Parathyroid adenoma (tissue), 2 donors: Measurements from ENCODE around the gene PCSK1.

Experiments
- H2AFZ ChIP-seq: fragments of 300-600 bp; sonication (generic); one replicate; pipeline ENCODE4 v1.7.0; 2017; ENCODE audit warnings: antibody characterized with exemption, mild to moderate bottlenecking
- H3K27ac ChIP-seq: fragments of 300-600 bp; sonication (generic); one replicate; pipeline ENCODE4 v1.7.0; 2017
- H3K27me3 ChIP-seq: fragments of 300-600 bp; sonication (generic); one replicate; pipeline ENCODE4 v1.7.0; 2017; ENCODE audit warnings: low read length; ENCODE audit not compliant: control insufficient read depth, insufficient read depth
- H3K36me3 ChIP-seq: fragments of 300-600 bp; sonication (generic); one replicate; pipeline ENCODE4 v1.7.0; 2017; ENCODE audit warnings: low read length; ENCODE audit not compliant: control insufficient read depth, insufficient read depth
- H3K4me1 ChIP-seq: fragments of 300-600 bp; sonication (generic); one replicate; pipeline ENCODE4 v1.7.0; 2017; ENCODE audit warnings: control low read depth
- H3K4me2 ChIP-seq: fragments of 300-600 bp; sonication (generic); one replicate; pipeline ENCODE4 v1.7.0; 2017; ENCODE audit warnings: low read length
- H3K4me3 ChIP-seq: fragments of 300-600 bp; sonication (generic); one replicate; pipeline ENCODE4 v1.7.0; 2017; ENCODE audit warnings: low read depth, low read length
- H3K79me2 ChIP-seq: fragments of 300-600 bp; sonication (generic); one replicate; pipeline ENCODE4 v1.7.0; 2017; ENCODE audit warnings: control low read depth
- H3K9ac ChIP-seq: fragments of 300-600 bp; sonication (generic); one replicate; pipeline ENCODE4 v1.7.0; 2017; ENCODE audit warnings: mild to moderate bottlenecking
- H3K9me3 ChIP-seq: fragments of 300-600 bp; sonication (generic); one replicate; pipeline ENCODE4 v1.7.0; 2017; ENCODE audit warnings: low read length; ENCODE audit not compliant: control insufficient read depth
- TF ChIP-seq, protein P1 (sequence below): fragments of 300-600 bp; sonication (generic); IDR thresholded peaks from one replicate; pipeline ENCODE4 v1.7.0; 2017; ENCODE audit warnings: antibody characterized with exemption, mild to moderate bottlenecking
- donor health status: primary hyperparathyroidism.

Gene PCSK1

GRCh38 chr5:96459313-96460121 lies 26.5 kb upstream of the PCSK1 start:
- no peaks in the 10 kb centered on the region for H3K4me1 ChIP-seq
- H3K27ac ChIP-seq: no peak overlapping the region
- no peak overlapping the region for H3K4me3 ChIP-seq
- no peak overlapping the region for H3K9ac ChIP-seq
- no peaks in the 10 kb centered on the region for H3K9me3 ChIP-seq
- no peaks in the 10 kb centered on the region for H3K27me3 ChIP-seq
- H3K36me3 ChIP-seq: no peaks in the 10 kb centered on the region
- TF ChIP-seq, protein P1, sequence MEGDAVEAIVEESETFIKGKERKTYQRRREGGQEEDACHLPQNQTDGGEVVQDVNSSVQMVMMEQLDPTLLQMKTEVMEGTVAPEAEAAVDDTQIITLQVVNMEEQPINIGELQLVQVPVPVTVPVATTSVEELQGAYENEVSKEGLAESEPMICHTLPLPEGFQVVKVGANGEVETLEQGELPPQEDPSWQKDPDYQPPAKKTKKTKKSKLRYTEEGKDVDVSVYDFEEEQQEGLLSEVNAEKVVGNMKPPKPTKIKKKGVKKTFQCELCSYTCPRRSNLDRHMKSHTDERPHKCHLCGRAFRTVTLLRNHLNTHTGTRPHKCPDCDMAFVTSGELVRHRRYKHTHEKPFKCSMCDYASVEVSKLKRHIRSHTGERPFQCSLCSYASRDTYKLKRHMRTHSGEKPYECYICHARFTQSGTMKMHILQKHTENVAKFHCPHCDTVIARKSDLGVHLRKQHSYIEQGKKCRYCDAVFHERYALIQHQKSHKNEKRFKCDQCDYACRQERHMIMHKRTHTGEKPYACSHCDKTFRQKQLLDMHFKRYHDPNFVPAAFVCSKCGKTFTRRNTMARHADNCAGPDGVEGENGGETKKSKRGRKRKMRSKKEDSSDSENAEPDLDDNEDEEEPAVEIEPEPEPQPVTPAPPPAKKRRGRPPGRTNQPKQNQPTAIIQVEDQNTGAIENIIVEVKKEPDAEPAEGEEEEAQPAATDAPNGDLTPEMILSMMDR: no peak
- no peak overlapping the region for H3K4me2 ChIP-seq
- H2AFZ ChIP-seq: no peak overlapping the region
- no peaks in the 10 kb centered on the region for H3K79me2 ChIP-seq

DNA sequence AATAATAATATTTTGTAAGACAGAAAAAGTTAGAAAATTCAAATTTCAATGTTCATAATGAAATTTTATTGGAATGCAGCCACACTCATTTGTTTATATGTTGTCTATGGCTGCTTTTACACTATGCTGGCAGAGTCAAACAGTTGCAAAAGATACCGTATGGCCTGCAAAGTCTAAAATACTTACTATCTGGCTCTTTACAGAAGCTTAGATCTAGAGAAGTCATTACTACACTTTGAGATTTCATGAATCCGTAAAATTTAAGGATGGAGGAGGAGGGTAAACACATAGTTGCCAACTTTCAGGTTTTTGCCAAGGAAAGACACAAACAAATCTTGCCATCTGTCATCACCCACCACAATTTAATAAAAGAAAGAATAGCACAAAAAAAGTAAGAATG lies 25.1 kb upstream of the PCSK1 start:
- H3K9ac ChIP-seq: no peak overlapping the region
- no peak overlapping the region for H3K4me2 ChIP-seq
- H3K9me3 ChIP-seq: no peaks in the 10 kb centered on the region
- H3K36me3 ChIP-seq: no peaks in the 10 kb centered on the region
- H2AFZ ChIP-seq: no peak overlapping the region
- H3K4me1 ChIP-seq: no peaks in the 10 kb centered on the region
- TF ChIP-seq, protein P1: no peak
- H3K27me3 ChIP-seq: no peaks in the 10 kb centered on the region
- no peaks in the 10 kb centered on the region for H3K79me2 ChIP-seq
- no peak overlapping the region for H3K27ac ChIP-seq
- H3K4me3 ChIP-seq: no peak overlapping the region

DNA sequence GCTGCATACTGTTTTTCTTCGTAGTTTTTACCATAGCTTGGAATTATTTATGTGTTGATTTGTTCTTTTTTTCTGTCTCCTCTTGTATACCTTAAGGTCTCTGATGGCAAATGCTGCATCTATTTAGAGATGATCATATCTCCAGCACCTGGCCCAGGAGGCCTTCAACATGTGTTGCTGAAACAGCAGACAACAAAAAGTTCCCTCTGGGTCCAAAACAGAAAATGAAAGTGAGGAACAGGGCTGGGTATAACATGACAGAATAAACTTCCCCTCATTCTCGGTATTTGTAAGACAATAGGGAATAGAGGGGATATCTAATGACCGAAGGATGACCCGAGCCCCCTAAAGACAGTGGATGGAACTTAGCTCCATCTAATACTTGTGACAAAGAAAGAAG lies 22.7 kb upstream of the PCSK1 start:
- no peak overlapping the region for H2AFZ ChIP-seq
- TF ChIP-seq, protein P1: no peak

DNA sequence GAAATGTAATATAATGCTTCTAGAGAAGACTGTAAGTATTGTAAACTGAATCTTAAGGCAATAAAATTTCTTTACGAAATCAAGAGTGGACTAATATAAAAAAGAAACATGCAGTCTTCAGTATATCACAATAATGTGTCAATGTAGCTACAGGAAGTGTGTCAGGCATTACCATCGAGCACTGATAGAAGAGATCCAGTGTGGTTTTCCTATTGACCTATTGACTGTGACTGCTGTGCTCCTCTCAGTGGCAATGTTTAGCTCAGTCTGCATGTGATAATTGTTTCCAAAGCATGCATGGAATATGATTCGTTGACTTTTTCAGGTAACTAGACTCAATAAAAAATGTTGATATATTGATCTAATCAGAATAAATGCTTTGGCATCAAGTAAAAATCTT lies 20.3 kb upstream of the PCSK1 start:
- TF ChIP-seq, protein P1: no peak
- H3K9ac ChIP-seq: no peak overlapping the region
- no peak overlapping the region for H3K4me3 ChIP-seq
- no peaks in the 10 kb centered on the region for H3K79me2 ChIP-seq
- H3K27me3 ChIP-seq: no peaks in the 10 kb centered on the region
- H3K4me1 ChIP-seq: no peaks in the 10 kb centered on the region
- no peak overlapping the region for H3K27ac ChIP-seq
- H3K4me2 ChIP-seq: no peak overlapping the region
- no peak overlapping the region for H2AFZ ChIP-seq
- H3K36me3 ChIP-seq: no peaks in the 10 kb centered on the region
- no peaks in the 10 kb centered on the region for H3K9me3 ChIP-seq

More for the DNA sequence above, 22.7 kb upstream of the PCSK1 start:
- no peaks in the 10 kb centered on the region for H3K4me1 ChIP-seq
- H3K79me2 ChIP-seq: no peaks in the 10 kb centered on the region
- no peak overlapping the region for H3K4me3 ChIP-seq
- H3K4me2 ChIP-seq: no peak overlapping the region
- H3K27ac ChIP-seq: no peak overlapping the region
- H3K9me3 ChIP-seq: no peaks in the 10 kb centered on the region
- no peaks in the 10 kb centered on the region for H3K27me3 ChIP-seq
- H3K36me3 ChIP-seq: no peaks in the 10 kb centered on the region
- no peak overlapping the region for H3K9ac ChIP-seq

DNA sequence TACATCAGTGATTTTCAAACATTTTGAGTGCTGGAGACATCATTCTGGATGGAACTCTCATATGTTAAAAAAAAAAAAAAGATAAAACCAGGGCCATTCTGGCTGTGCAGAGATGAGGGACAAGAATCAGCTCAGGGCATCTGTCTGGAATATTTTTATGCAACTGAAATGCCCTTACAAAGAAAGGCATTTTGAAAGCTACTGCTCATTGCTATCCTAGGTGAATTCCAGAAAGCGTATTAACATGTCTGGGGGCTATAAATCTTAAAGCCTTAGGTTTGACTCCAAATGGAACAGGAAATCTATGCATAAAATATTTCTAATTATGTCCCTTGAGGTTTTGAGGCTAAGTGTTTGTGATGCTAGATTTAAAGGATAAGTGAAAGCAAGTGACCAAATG lies 14.9 kb upstream of the PCSK1 start:
- Histone ChIP-seq H3K9ac (no peak overlapping the region), H3K4me2 (no peak overlapping the region), H3K27me3 (no peaks in the 10 kb centered on the region), H3K79me2 (no peaks in the 10 kb centered on the region), H3K36me3 (no peaks in the 10 kb centered on the region), H3K9me3 (no peaks in the 10 kb centered on the region), H3K27ac (no peak overlapping the region), H3K4me3 (no peak overlapping the region), H2AFZ (no peak overlapping the region), H3K4me1 (no peaks in the 10 kb centered on the region)
- TF ChIP-seq, protein P1: no peak
